Suprapubic skin (tissue), 4 donors: ENCODE measurements around the gene GPAM. TPM values are rescaled to one million over a fixed set of nuclear protein-coding genes. Genes with fewer than 3 reads are reported as not detected.

Source experiments
- DNase-seq, 2 donors: peaks; one replicate each; pipeline ENCODE4 v3.0.0-alpha.2; 2019; ENCODE audit warnings: low spot score in 2 of 2
- H3K27ac ChIP-seq: fragments of 200-600 bp; sonication (generic); one replicate; pipeline ENCODE4 v1.5.1; 2019
- H3K27me3 ChIP-seq: fragments of 200-600 bp; sonication (generic); one replicate; pipeline ENCODE4 v1.5.1; 2019
- H3K36me3 ChIP-seq: fragments of 200-600 bp; sonication (generic); one replicate; pipeline ENCODE4 v1.5.1; 2019
- H3K4me1 ChIP-seq: fragments of 200-600 bp; sonication (generic); one replicate; pipeline ENCODE4 v1.5.1; 2019
- H3K4me3 ChIP-seq: fragments of 200-600 bp; sonication (generic); one replicate; pipeline ENCODE4 v1.5.1; 2019; ENCODE audit warnings: mild to moderate bottlenecking
- H3K9me3 ChIP-seq: fragments of 200-600 bp; sonication (generic); one replicate; pipeline ENCODE4 v1.5.1; 2019
- EP300 ChIP-seq: sonication (generic); formaldehyde crosslinking; IDR thresholded peaks from one replicate; pipeline ENCODE4 v1.6.1; 2017; ENCODE audit warnings: antibody characterized with exemption
- POLR2A ChIP-seq, 2 donors: fragments of 450-650 bp; IDR thresholded peaks; one replicate each; pipeline ENCODE4 v1.6.1; 2017; ENCODE audit warnings: antibody characterized with exemption in 2 of 2, mild to moderate bottlenecking in 2 of 2, moderate library complexity in 2 of 2
- POLR2AphosphoS5 ChIP-seq, 3 donors: sonication (generic); formaldehyde crosslinking; IDR thresholded peaks; one replicate each; pipeline ENCODE4 v1.6.1; 2017; ENCODE audit warnings: antibody characterized with exemption in 3 of 3
- WGBS: methylation state at CpG from one replicate; pipeline ENCODE4 v1.1.5; 2018; 5-methylcytosine and 5-hydroxymethylcytosine counted together
- total RNA-seq, 4 donors: library from RNA; depleted of rRNA; stranded (reverse); fragments of >200 nt; gene quantifications; one replicate each; pipeline ENCODE4 v1.1.0, GENCODE V29; 2016
- TF ChIP-seq, protein P1 (sequence below), 2 donors: fragments of 200-600 bp in 1 of 2; fragments of 450-650 bp in 1 of 2; sonication (generic) in 1 of 2; IDR thresholded peaks; one replicate each; pipeline ENCODE4 v1.5.1; 2016 to 2019; ENCODE audit warnings: antibody characterized with exemption in 2 of 2, mild to moderate bottlenecking in 1 of 2, moderate library complexity in 1 of 2

Gene GPAM
- total RNA-seq, 4 donors from 2014 or later, result 5.2 to 16.2 (median 6.8) TPM

GRCh38 chr10:112214298-112214926 is 30.8 kb upstream of the GPAM start:
- H3K27ac ChIP-seq, result no peak overlapping the region
- H3K9me3 ChIP-seq, result no peaks in the 10 kb centered on the region
- H3K36me3 ChIP-seq, result no peaks in the 10 kb centered on the region
- DNase-seq, result no peak
- WGBS, result 68% methylated on average over 8 of the region's 8 CpGs
- no peak overlapping the region for H3K4me3 ChIP-seq
- TF ChIP-seq, protein P1, sequence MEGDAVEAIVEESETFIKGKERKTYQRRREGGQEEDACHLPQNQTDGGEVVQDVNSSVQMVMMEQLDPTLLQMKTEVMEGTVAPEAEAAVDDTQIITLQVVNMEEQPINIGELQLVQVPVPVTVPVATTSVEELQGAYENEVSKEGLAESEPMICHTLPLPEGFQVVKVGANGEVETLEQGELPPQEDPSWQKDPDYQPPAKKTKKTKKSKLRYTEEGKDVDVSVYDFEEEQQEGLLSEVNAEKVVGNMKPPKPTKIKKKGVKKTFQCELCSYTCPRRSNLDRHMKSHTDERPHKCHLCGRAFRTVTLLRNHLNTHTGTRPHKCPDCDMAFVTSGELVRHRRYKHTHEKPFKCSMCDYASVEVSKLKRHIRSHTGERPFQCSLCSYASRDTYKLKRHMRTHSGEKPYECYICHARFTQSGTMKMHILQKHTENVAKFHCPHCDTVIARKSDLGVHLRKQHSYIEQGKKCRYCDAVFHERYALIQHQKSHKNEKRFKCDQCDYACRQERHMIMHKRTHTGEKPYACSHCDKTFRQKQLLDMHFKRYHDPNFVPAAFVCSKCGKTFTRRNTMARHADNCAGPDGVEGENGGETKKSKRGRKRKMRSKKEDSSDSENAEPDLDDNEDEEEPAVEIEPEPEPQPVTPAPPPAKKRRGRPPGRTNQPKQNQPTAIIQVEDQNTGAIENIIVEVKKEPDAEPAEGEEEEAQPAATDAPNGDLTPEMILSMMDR (IDR thresholded peaks at IDR 0.05), result no peak
- peaks cover 4% of the 10 kb centered on the region for H3K4me1 ChIP-seq
- H3K27me3 ChIP-seq, result no peaks in the 10 kb centered on the region

DNA sequence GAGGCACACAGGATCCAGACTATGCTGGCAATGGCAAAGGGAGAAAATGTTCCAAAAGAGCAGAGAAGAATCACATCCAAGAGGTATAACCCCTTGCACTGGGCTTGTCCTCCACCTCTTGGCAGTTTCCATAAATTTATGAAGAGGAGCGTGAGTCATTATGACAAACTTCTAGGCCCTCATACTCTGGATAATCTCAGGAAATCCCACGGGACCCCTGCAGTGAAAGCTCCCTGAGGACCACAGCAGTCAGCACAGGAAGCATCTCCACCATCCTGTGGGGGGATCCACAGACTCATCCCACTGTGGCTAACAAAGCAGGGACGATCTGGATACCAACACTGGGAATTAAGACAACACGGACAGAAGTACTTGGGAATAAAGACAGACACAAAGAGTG is 30.3 kb upstream of the GPAM start:
- H3K4me3 ChIP-seq, result no peak overlapping the region
- no peak for DNase-seq
- no peaks in the 10 kb centered on the region for H3K36me3 ChIP-seq
- H3K27ac ChIP-seq, result no peak overlapping the region
- WGBS, result 67% methylated on average over 4 of the region's 4 CpGs
- H3K27me3 ChIP-seq, result no peaks in the 10 kb centered on the region
- no peaks in the 10 kb centered on the region for H3K9me3 ChIP-seq
- peaks cover 4% of the 10 kb centered on the region for H3K4me1 ChIP-seq
- TF ChIP-seq, protein P1 (IDR thresholded peaks at IDR 0.05), result no peak
- TF ChIP-seq EP300, result no peak
- no peak for TF ChIP-seq POLR2AphosphoS5 (IDR thresholded peaks at IDR 0.05)
- TF ChIP-seq POLR2A (IDR thresholded peaks at IDR 0.05), result no peak

GRCh38 chr10:112213098-112213823 is 29.7 kb upstream of the GPAM start:
- WGBS, result 90% methylated on average over 3 of the region's 3 CpGs
- no peaks in the 10 kb centered on the region for H3K36me3 ChIP-seq
- no peaks in the 10 kb centered on the region for H3K27me3 ChIP-seq
- H3K4me1 ChIP-seq, result peaks cover 4% of the 10 kb centered on the region
- TF ChIP-seq EP300, result no peak
- no peak overlapping the region for H3K4me3 ChIP-seq
- no peaks in the 10 kb centered on the region for H3K9me3 ChIP-seq
- DNase-seq, result no peak
- no peak overlapping the region for H3K27ac ChIP-seq

DNA sequence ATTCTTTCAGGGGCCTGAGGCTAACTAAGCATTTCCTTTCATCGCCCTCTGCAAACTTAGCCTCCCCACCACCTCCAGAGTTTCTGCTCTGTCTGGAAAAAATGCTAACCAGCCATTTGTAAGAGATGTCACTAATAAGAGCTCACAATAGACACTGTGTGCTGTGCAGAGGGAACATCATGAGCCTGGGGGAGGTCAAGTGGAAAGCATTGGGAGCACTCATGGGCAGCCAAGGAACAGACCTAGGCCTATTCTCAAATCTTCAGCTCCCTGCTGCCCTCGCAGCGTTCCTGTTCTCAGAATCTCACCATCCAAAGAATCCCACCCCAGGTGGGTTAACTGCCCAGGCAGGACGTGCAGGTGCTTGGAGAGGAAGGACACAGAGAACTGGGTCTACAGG is 27.1 kb upstream of the GPAM start:
- Histone ChIP-seq H3K4me3 (no peak overlapping the region), H3K36me3 (no peaks in the 10 kb centered on the region), H3K9me3 (no peaks in the 10 kb centered on the region), H3K27ac (no peak overlapping the region), H3K4me1 (peaks cover 4% of the 10 kb centered on the region), H3K27me3 (no peaks in the 10 kb centered on the region)
- TF ChIP-seq POLR2A (IDR thresholded peaks at IDR 0.05) (no peak), EP300 (no peak), POLR2AphosphoS5 (IDR thresholded peaks at IDR 0.05) (no peak)
- TF ChIP-seq, protein P1 (IDR thresholded peaks at IDR 0.05), result no peak
- WGBS, result 89% methylated on average over 4 of the region's 4 CpGs
- no peak for DNase-seq

DNA sequence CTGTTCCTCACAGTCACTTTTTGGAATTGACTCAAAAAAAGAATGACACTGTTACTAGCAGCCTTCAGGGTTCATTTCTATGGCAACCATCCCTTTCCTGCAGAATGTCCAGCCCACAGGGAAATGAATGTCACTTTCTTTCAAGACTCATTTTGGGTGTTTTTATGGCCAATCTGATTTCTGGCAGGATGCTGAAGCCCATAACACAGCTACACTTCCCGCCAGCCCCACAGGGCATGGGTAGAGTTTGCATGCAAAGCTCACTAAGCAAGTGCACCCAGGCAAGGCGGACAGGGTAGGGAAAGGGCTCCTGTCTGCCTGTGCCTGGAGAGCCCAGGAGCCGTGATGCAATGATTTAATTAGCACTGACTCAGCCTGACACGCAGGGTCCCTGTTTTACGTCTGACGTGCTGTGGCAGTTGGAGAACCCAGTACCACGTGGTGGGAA is 26.1 kb upstream of the GPAM start:
- DNase-seq, result no peak

More for the DNA sequence above, 26.1 kb upstream of the GPAM start:
- H3K4me1 ChIP-seq, result peaks cover 4% of the 10 kb centered on the region
- 42% methylated on average over 6 of the region's 7 CpGs for WGBS
- H3K36me3 ChIP-seq, result no peaks in the 10 kb centered on the region
- H3K9me3 ChIP-seq, result no peaks in the 10 kb centered on the region
- H3K4me3 ChIP-seq, result no peak overlapping the region
- no peak overlapping the region for H3K27ac ChIP-seq
- TF ChIP-seq POLR2AphosphoS5 (IDR thresholded peaks at IDR 0.05), result no peak
- TF ChIP-seq, protein P1 (IDR thresholded peaks at IDR 0.05), result no peak
- TF ChIP-seq EP300, result no peak
- TF ChIP-seq POLR2A (IDR thresholded peaks at IDR 0.05), result no peak
- no peaks in the 10 kb centered on the region for H3K27me3 ChIP-seq
